WTC11 (cell line): ENCODE results near the gene NRBF2. TPM values are rescaled to one million over a fixed set of nuclear protein-coding genes. Genes with fewer than 3 reads are reported as not detected.

ENCODE experiments used
- ATAC-seq: fragments of 200-7000 bp; cut with Tn5 transposase; 2 replicates; pipeline ENCODE4 v1.10.0; 2021; ENCODE audit warnings: mild to moderate bottlenecking, moderate library complexity
- CTCF ChIA-PET: fragments of 300-600 bp; sonication (Branson Sonifier 250); formaldehyde crosslinking; loops from one replicate; lab custom pipeline; 2021; ENCODE audit warnings: antibody characterized with exemption; lab: Charles Lee
- POLR2A ChIA-PET: fragments of 350-600 bp; sonication (Branson Sonifier 250); formaldehyde crosslinking; loops from one replicate; lab custom pipeline; 2021; ENCODE audit warnings: antibody characterized with exemption; lab: Charles Lee
- DNase-seq: peaks from one replicate; pipeline ENCODE4 v3.0.0; 2021; ENCODE audit warnings: low spot score
- H3K27ac Mint-ChIP-seq: 2 replicates; pipeline ENCODE4 v1.8.0; 2021; ENCODE audit warnings: mixed read lengths
- H3K27me3 Mint-ChIP-seq: 2 replicates; pipeline ENCODE4 v1.8.0; 2021; ENCODE audit warnings: low read depth, mild to moderate bottlenecking, moderate library complexity, mixed read lengths
- H3K36me3 Mint-ChIP-seq: 2 replicates; pipeline ENCODE4 v1.8.0; 2021; ENCODE audit warnings: mixed read lengths
- H3K4me1 Mint-ChIP-seq: 2 replicates; pipeline ENCODE4 v1.8.0; 2022; ENCODE audit warnings: mixed read lengths
- H3K4me3 Mint-ChIP-seq: 2 replicates; pipeline ENCODE4 v1.8.0; 2021; ENCODE audit warnings: mild to moderate bottlenecking, moderate library complexity, mixed read lengths
- H3K9me3 Mint-ChIP-seq: 2 replicates; pipeline ENCODE4 v1.8.0; 2021; ENCODE audit warnings: mixed read lengths
- HMGA2 ChIP-seq: fragments of 250-450 bp; sonication (Bioruptor Pico); IDR thresholded peaks from 2 replicates; pipeline ENCODE4 v1.4.0; 2021; ENCODE audit warnings: mild to moderate bottlenecking, moderate library complexity
- NFYB ChIP-seq: sonication (generic); formaldehyde crosslinking; conservative IDR thresholded peaks from 2 replicates; pipeline ENCODE4 v1.8.0; 2022; ENCODE audit warnings: low read depth, missing genetic modification reagents
- NR2C2 ChIP-seq: sonication (generic); formaldehyde crosslinking; IDR thresholded peaks from 2 replicates; pipeline ENCODE4 v1.8.0; 2022; ENCODE audit warnings: mild to moderate bottlenecking, missing genetic modification reagents
- SOX15 ChIP-seq: fragments of 250-450 bp; sonication (Bioruptor Pico); IDR thresholded peaks from 2 replicates; pipeline ENCODE4 v1.9.0; 2021; ENCODE audit warnings: mild to moderate bottlenecking
- ZNF121 ChIP-seq: sonication (generic); formaldehyde crosslinking; IDR thresholded peaks from 2 replicates; pipeline ENCODE4 v1.8.0; 2023; ENCODE audit warnings: missing genetic modification reagents
- ZNF263 ChIP-seq: sonication (generic); formaldehyde crosslinking; IDR thresholded peaks from 2 replicates; pipeline ENCODE4 v1.8.1; 2022; ENCODE audit warnings: low read depth, mild to moderate bottlenecking, moderate library complexity, missing genetic modification reagents
- total RNA-seq: library from RNA; stranded (reverse); gene quantifications from 3 replicates; pipeline ENCODE4 v1.2.3, GENCODE V29; 2021
- TF ChIP-seq, protein P1 (sequence below): fragments of 250-450 bp; sonication (Bioruptor Pico); IDR thresholded peaks from 2 replicates; pipeline ENCODE4 v1.9.0; 2021; ENCODE audit warnings: mild to moderate bottlenecking
- TF ChIP-seq, protein P2 (sequence below): sonication (generic); formaldehyde crosslinking; IDR thresholded peaks from 2 replicates; pipeline ENCODE4 v1.8.1; 2023; ENCODE audit warnings: mild to moderate bottlenecking, moderate library complexity, missing genetic modification reagents
- TF ChIP-seq, protein P3 (sequence below): sonication (generic); formaldehyde crosslinking; IDR thresholded peaks from 2 replicates; pipeline ENCODE4 v1.8.1; 2022; ENCODE audit warnings: low read depth, missing genetic modification reagents, borderline replicate concordance
- TF ChIP-seq, protein P4 (sequence below): sonication (generic); formaldehyde crosslinking; IDR thresholded peaks from 2 replicates; pipeline ENCODE4 v1.8.0; 2023; ENCODE audit warnings: missing genetic modification reagents
- TF ChIP-seq, protein P5 (sequence below): fragments of 200-600 bp; IDR thresholded peaks from 2 replicates; pipeline ENCODE4 v1.8.0; 2022; ENCODE audit warnings: antibody characterized with exemption

NRBF2 gene
- total RNA-seq, 1 experiment from 2014 or later = 25.9 TPM

DNA sequence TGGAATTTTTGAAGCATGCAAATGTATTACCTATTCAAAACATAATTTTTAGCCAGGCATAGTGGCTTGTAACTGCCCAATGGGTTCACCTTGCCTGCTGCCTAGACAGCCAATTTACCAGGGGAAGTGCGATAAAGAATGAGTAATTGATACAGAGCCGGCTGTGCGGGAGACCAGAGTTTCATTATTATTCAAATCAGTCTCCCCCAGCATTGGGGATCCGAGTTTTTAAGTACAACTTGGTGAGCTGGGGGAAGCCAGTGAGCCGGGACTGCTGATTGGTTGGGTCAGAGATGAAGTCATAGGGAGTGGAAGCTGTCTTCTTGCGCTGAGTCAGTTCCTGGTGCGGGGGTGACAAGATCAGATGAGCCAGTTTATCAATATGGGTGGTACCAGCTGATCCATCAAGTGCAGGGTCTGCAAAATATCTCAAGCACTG is 29.1 kb upstream of the NRBF2 start:
- ATAC-seq = peak; percentile 93
- Mint-ChIP-seq H3K27ac (peak overlapping the region; percentile 64; the same call in 1 of the 2 replicates), H3K9me3 (peaks cover 15% of the 10 kb centered on the region), H3K4me1 (peaks cover 17% of the 10 kb centered on the region), H3K27me3 (no peaks in the 10 kb centered on the region; the same call in 1 of the 2 replicates), H3K36me3 (no peaks in the 10 kb centered on the region), H3K4me3 (no peak overlapping the region)
- TF ChIP-seq NR2C2 (CRISPR knock-in tag) (no peak), NFYB (CRISPR knock-in tag) (peak; percentile 42; the same call in 1 of the 2 replicates)
- TF ChIP-seq, protein P1, sequence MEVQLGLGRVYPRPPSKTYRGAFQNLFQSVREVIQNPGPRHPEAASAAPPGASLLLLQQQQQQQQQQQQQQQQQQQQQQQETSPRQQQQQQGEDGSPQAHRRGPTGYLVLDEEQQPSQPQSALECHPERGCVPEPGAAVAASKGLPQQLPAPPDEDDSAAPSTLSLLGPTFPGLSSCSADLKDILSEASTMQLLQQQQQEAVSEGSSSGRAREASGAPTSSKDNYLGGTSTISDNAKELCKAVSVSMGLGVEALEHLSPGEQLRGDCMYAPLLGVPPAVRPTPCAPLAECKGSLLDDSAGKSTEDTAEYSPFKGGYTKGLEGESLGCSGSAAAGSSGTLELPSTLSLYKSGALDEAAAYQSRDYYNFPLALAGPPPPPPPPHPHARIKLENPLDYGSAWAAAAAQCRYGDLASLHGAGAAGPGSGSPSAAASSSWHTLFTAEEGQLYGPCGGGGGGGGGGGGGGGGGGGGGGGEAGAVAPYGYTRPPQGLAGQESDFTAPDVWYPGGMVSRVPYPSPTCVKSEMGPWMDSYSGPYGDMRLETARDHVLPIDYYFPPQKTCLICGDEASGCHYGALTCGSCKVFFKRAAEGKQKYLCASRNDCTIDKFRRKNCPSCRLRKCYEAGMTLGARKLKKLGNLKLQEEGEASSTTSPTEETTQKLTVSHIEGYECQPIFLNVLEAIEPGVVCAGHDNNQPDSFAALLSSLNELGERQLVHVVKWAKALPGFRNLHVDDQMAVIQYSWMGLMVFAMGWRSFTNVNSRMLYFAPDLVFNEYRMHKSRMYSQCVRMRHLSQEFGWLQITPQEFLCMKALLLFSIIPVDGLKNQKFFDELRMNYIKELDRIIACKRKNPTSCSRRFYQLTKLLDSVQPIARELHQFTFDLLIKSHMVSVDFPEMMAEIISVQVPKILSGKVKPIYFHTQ (CRISPR knock-in tag) = no peak
- POLR2A ChIA-PET = interaction anchor here (0.9 kb wide), 1 partner anchor 28 kb away, joined by 3 read pairs; no protein-coding TSS in a partner anchor
- peak; percentile 35 for DNase-seq
- CTCF ChIA-PET = no interaction called here

DNA sequence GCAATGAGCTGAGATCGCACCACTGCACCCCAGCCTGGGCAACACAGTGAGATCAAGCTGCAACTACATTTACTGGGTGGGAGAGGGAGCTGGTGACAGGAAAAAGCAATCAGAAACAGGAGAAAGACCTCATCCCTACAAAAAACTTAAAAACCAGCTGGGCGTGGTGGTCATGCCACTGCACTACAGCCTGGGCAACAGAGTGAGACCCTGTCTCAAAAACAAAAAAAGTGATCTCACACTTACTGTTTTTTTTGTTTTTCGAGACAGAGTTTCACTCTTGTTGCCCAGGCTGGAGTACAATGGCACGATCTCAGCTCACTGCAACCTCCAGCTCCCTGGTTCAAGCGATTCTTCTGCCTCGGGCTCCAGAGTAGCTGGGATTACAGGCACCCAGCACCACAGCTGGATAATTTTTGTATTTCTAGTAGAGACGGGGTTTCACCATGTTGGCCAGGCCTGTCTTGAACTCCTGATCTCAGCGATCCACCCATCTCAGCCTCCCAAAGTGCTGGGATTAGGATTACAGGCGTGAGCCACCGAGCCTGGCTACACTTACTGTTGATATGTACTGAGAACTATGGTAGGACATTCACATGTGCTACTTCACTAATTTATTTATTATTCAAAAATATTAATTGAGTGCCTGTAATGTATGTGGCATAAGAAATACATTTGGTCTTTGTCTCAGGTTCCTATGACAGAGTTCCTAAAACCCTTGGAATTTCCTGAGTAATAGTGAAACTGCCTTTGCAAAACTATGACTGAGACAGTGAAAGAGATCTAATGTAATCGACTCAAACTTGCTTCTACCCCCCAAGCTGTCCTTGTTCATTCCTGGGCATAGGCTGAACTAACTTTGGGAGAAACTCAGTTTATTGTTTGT is 27.7 kb upstream of the NRBF2 start:
- POLR2A ChIA-PET = interaction anchor here (0.6 to 2.1 kb wide), 2 partner anchors 28 to 244 kb away, joined by 4 to 5 read pairs; partner anchors contain the start of gene NRBF2
- no peak overlapping the region for H3K27ac Mint-ChIP-seq
- TF ChIP-seq ZNF121 (CRISPR knock-in tag) (peak; percentile 68; the same call in 1 of the 2 replicates), SOX15 (CRISPR knock-in tag) (no peak)
- TF ChIP-seq, all 79 proteins: peak for 1
- Mint-ChIP-seq H3K4me3 (no peak overlapping the region), H3K27me3 (no peaks in the 10 kb centered on the region; the same call in 1 of the 2 replicates), H3K9me3 (peaks cover 16% of the 10 kb centered on the region), H3K4me1 (peaks cover 17% of the 10 kb centered on the region), H3K36me3 (no peaks in the 10 kb centered on the region)
- DNase-seq (no peak), ATAC-seq (no peak)
- CTCF ChIA-PET = no interaction called here

DNA sequence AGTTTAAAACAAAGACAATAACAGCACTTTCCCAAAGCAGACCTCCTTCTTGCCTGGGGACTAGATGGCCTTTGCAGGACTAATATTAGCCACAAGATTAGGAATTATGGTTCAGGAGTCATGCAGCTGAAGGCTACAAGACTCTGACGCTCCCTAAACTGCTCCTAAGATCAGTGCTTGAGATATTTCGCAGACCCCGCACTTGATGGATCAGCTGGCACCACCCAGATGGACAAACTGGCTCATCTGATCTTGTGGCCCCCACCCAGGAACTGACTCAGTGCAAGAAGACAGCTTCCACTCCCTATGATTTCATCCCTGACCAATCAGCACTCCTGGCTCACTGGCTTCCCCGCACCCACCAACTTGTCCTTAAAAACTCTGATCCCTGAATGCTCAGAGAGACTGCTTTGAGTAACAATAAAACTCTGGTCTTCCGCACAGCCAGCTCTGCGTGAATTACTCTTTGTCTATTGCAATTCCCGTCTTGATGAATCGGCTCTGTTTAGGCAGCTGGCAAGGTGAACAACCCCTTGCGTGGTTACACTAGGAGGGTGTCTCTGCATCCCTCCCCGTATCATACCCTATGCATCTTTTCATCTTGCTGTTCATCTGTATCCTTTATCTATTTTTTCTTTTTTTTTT is 26.9 kb upstream of the NRBF2 start:
- Mint-ChIP-seq H3K36me3 (no peaks in the 10 kb centered on the region), H3K9me3 (peaks cover 12% of the 10 kb centered on the region), H3K27ac (peak overlapping the region; percentile 44; the same call in 1 of the 2 replicates), H3K4me3 (no peak overlapping the region), H3K4me1 (peaks cover 17% of the 10 kb centered on the region), H3K27me3 (no peaks in the 10 kb centered on the region; the same call in 1 of the 2 replicates)
- POLR2A ChIA-PET = interaction anchor here (0.6 to 2.1 kb wide), 2 partner anchors 27 to 245 kb away, joined by 4 to 5 read pairs; partner anchors contain the start of gene NRBF2
- DNase-seq (no peak), ATAC-seq (no peak)
- CTCF ChIA-PET = interaction anchor here (1.0 kb wide), 1 partner anchor 22 kb away, joined by 3 read pairs; no protein-coding TSS in a partner anchor
- no peak for TF ChIP-seq HMGA2 (CRISPR knock-in tag)
- TF ChIP-seq, protein P2, sequence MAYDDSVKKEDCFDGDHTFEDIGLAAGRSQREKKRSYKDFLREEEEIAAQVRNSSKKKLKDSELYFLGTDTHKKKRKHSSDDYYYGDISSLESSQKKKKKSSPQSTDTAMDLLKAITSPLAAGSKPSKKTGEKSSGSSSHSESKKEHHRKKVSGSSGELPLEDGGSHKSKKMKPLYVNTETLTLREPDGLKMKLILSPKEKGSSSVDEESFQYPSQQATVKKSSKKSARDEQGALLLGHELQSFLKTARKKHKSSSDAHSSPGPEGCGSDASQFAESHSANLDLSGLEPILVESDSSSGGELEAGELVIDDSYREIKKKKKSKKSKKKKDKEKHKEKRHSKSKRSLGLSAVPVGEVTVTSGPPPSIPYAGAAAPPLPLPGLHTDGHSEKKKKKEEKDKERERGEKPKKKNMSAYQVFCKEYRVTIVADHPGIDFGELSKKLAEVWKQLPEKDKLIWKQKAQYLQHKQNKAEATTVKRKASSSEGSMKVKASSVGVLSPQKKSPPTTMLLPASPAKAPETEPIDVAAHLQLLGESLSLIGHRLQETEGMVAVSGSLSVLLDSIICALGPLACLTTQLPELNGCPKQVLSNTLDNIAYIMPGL (CRISPR knock-in tag) = no peak
- TF ChIP-seq, protein P3, sequence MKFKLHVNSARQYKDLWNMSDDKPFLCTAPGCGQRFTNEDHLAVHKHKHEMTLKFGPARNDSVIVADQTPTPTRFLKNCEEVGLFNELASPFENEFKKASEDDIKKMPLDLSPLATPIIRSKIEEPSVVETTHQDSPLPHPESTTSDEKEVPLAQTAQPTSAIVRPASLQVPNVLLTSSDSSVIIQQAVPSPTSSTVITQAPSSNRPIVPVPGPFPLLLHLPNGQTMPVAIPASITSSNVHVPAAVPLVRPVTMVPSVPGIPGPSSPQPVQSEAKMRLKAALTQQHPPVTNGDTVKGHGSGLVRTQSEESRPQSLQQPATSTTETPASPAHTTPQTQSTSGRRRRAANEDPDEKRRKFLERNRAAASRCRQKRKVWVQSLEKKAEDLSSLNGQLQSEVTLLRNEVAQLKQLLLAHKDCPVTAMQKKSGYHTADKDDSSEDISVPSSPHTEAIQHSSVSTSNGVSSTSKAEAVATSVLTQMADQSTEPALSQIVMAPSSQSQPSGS = no peak
- TF ChIP-seq, protein P4, sequence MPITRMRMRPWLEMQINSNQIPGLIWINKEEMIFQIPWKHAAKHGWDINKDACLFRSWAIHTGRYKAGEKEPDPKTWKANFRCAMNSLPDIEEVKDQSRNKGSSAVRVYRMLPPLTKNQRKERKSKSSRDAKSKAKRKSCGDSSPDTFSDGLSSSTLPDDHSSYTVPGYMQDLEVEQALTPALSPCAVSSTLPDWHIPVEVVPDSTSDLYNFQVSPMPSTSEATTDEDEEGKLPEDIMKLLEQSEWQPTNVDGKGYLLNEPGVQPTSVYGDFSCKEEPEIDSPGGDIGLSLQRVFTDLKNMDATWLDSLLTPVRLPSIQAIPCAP = no peak
- no peak for TF ChIP-seq NR2C2 (CRISPR knock-in tag)
- TF ChIP-seq, protein P5, sequence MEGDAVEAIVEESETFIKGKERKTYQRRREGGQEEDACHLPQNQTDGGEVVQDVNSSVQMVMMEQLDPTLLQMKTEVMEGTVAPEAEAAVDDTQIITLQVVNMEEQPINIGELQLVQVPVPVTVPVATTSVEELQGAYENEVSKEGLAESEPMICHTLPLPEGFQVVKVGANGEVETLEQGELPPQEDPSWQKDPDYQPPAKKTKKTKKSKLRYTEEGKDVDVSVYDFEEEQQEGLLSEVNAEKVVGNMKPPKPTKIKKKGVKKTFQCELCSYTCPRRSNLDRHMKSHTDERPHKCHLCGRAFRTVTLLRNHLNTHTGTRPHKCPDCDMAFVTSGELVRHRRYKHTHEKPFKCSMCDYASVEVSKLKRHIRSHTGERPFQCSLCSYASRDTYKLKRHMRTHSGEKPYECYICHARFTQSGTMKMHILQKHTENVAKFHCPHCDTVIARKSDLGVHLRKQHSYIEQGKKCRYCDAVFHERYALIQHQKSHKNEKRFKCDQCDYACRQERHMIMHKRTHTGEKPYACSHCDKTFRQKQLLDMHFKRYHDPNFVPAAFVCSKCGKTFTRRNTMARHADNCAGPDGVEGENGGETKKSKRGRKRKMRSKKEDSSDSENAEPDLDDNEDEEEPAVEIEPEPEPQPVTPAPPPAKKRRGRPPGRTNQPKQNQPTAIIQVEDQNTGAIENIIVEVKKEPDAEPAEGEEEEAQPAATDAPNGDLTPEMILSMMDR = no peak
- TF ChIP-seq ZNF263 (CRISPR knock-in tag) = no peak
